Measurements from ENCODE around the gene SHC4. TPM values are rescaled to one million over a fixed set of nuclear protein-coding genes. Genes with fewer than 3 reads are reported as not detected.

SHC4 gene
- total RNA-seq, 1 experiment from 2014 or later = 0.63 TPM

DNA sequence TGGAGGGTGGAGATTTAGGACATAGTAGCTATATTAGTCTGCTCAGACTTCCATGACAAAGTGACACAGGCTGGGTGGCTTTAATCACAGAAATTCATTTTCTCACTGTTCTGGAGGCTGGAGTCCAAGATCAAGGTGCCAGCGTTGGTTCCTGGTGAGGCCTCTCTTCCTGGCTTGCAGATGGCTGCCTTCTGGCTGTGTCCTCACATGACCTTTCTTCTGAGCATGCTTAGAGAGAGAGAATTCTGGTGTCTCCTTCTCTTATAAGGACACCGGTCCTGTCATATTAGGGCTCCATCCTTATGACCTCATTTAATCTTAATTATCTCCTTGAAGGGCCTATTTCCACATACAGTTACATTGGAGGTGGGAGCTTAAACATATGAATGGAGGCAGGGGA lies 14.9 kb upstream of the SHC4 start:
- H3K27ac Mint-ChIP-seq = no peak overlapping the region
- DNase-seq (ENCODE audit: low spot score) = no peak
- H3K4me1 Mint-ChIP-seq = peaks cover 22% of the 10 kb centered on the region
- no peaks in the 10 kb centered on the region for H3K36me3 Mint-ChIP-seq
- ATAC-seq = no peak
- ChIA-PET POLR2A (no interaction called here), CTCF (no interaction called here)
- no peak overlapping the region for H3K4me3 Mint-ChIP-seq
- TF ChIP-seq SMAD3 (CRISPR knock-in tag; IDR thresholded peaks at IDR 0.05; ENCODE audit: borderline replicate concordance) (no peak), ZNF425 (CRISPR knock-in tag; conservative IDR thresholded peaks at IDR 0.05) (no peak), ATF6 (CRISPR knock-in tag; IDR thresholded peaks at IDR 0.05) (no peak), RELA (CRISPR knock-in tag; IDR thresholded peaks at IDR 0.05; ENCODE audit: borderline replicate concordance) (no peak)
- TF ChIP-seq, protein P1, sequence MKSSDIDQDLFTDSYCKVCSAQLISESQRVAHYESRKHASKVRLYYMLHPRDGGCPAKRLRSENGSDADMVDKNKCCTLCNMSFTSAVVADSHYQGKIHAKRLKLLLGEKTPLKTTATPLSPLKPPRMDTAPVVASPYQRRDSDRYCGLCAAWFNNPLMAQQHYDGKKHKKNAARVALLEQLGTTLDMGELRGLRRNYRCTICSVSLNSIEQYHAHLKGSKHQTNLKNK (CRISPR knock-in tag; IDR thresholded peaks at IDR 0.05) = no peak
- no peaks in the 10 kb centered on the region for H3K9me3 Mint-ChIP-seq
- peaks cover 4% of the 10 kb centered on the region for H3K27me3 Mint-ChIP-seq (ENCODE audit: low read depth)

DNA sequence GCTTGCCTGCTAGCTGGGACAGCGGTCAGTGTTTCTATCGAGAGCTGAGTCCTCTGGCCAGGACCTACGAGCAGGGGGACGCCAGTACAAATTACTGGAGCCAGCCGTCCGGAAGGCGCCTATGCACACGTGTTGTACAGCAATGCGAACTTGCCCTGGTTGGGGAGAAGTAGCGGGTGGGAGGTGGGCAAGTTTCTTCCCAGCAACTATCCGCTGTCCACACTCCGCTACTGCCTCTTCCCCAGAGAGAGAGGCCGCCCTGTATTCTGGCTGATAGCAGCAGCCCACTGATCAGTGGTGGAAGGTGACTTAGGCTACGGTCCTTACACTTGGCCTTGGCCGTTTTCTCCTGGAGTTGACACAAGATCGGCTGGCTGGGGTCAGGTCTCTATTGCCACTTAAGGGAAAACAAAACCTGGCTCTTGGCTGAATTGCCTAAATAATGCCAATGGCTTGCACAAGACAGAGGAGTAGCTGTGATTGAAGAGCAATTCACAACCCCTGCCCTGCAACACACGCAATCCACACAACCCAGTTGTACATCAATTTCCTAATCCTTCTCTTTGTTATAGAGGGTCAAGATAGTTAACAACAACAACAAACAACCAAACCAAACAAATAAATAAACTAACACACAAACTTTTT lies 12.8 kb upstream of the SHC4 start:
- no peak for TF ChIP-seq ZNF219 (CRISPR knock-in tag; IDR thresholded peaks at IDR 0.05; ENCODE audit: borderline replicate concordance)
- no peak for TF ChIP-seq ESRRA (CRISPR knock-in tag; IDR thresholded peaks at IDR 0.05; ENCODE audit: borderline replicate concordance)
- TF ChIP-seq OVOL2 (CRISPR knock-in tag; IDR thresholded peaks at IDR 0.05; ENCODE audit: borderline replicate concordance) = no peak
- TF ChIP-seq ELF4 (CRISPR knock-in tag; IDR thresholded peaks at IDR 0.05; ENCODE audit: low read depth) = no peak
- no peak for TF ChIP-seq GTF2I (CRISPR knock-in tag; conservative IDR thresholded peaks at IDR 0.05)
- TF ChIP-seq ZNF416 (CRISPR knock-in tag; IDR thresholded peaks at IDR 0.05) = no peak
- Mint-ChIP-seq H3K9me3 (no peaks in the 10 kb centered on the region), H3K27ac (no peak overlapping the region), H3K36me3 (no peaks in the 10 kb centered on the region), H3K4me1 (peaks cover 18% of the 10 kb centered on the region), H3K27me3 (ENCODE audit: low read depth) (peaks cover 4% of the 10 kb centered on the region), H3K4me3 (peak overlapping the region; percentile 62)
- DNase-seq (ENCODE audit: low spot score) (no peak), ATAC-seq (peak; percentile 5; the same call in 1 of the 2 replicates)
- ChIA-PET CTCF (interaction anchor here (1.2 to 5.3 kb wide), 22 partner anchors 10 to 624 kb away, joined by 3 to 152 read pairs (median 10); partner anchors contain the start of genes CEP152, COPS2, EID1 and GALK2), POLR2A (interaction anchor here (0.7 to 1.5 kb wide), 5 partner anchors 10 to 166 kb away, joined by 3 to 11 read pairs (median 6); partner anchors contain the start of genes CEP152 and SHC4)

- DNase-seq (ENCODE audit: low spot score) = peak; percentile 84
- peaks cover 4% of the 10 kb centered on the region for H3K27me3 Mint-ChIP-seq (ENCODE audit: low read depth)
- TF ChIP-seq ZNF423 (CRISPR knock-in tag; IDR thresholded peaks at IDR 0.05) (0 out of 2 replicates have a peak, but pooled peaks have one; percentile 29), NR3C1 (CRISPR knock-in tag; conservative IDR thresholded peaks at IDR 0.05; ENCODE audit: low read depth) (no peak), HMGXB4 (CRISPR knock-in tag; IDR thresholded peaks at IDR 0.05) (peak; percentile 66)
- TF ChIP-seq, protein P2, sequence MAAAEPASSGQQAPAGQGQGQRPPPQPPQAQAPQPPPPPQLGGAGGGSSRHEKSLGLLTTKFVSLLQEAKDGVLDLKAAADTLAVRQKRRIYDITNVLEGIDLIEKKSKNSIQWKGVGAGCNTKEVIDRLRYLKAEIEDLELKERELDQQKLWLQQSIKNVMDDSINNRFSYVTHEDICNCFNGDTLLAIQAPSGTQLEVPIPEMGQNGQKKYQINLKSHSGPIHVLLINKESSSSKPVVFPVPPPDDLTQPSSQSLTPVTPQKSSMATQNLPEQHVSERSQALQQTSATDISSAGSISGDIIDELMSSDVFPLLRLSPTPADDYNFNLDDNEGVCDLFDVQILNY (CRISPR knock-in tag; IDR thresholded peaks at IDR 0.05) = 0 out of 2 replicates have a peak, but pooled peaks have one; percentile 56
- TF ChIP-seq, protein P3, sequence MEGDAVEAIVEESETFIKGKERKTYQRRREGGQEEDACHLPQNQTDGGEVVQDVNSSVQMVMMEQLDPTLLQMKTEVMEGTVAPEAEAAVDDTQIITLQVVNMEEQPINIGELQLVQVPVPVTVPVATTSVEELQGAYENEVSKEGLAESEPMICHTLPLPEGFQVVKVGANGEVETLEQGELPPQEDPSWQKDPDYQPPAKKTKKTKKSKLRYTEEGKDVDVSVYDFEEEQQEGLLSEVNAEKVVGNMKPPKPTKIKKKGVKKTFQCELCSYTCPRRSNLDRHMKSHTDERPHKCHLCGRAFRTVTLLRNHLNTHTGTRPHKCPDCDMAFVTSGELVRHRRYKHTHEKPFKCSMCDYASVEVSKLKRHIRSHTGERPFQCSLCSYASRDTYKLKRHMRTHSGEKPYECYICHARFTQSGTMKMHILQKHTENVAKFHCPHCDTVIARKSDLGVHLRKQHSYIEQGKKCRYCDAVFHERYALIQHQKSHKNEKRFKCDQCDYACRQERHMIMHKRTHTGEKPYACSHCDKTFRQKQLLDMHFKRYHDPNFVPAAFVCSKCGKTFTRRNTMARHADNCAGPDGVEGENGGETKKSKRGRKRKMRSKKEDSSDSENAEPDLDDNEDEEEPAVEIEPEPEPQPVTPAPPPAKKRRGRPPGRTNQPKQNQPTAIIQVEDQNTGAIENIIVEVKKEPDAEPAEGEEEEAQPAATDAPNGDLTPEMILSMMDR (IDR thresholded peaks at IDR 0.05) = peak; percentile 96
- H3K36me3 Mint-ChIP-seq = no peaks in the 10 kb centered on the region
- ATAC-seq = peak; percentile 87
- CTCF ChIA-PET = interaction anchor here (0.5 to 5.3 kb wide), 53 partner anchors 10 to 1169 kb away, joined by 3 to 152 read pairs (median 5); partner anchors contain the start of genes CEP152, COPS2, EID1 and FGF7
- POLR2A ChIA-PET = interaction anchor here (0.5 to 1.5 kb wide), 9 partner anchors 10 to 1944 kb away, joined by 3 to 11 read pairs (median 4); partner anchors contain the start of genes CEP152, EID1 and SHC4
- H3K27ac Mint-ChIP-seq = peak overlapping the region; percentile 68
- H3K4me1 Mint-ChIP-seq = peaks cover 18% of the 10 kb centered on the region
- H3K9me3 Mint-ChIP-seq = no peaks in the 10 kb centered on the region
- peak overlapping the region; percentile 62 for H3K4me3 Mint-ChIP-seq
These were observed 12.0 kb upstream of the SHC4 start for GRCh38 chr15:48975472-48976419.
